HCT116 (cell line): ENCODE data around the gene ABCC1. TPM values are rescaled to one million over a fixed set of nuclear protein-coding genes. Genes with fewer than 3 reads are reported as not detected.
"Not testable (repeated sequence)": the region's sequence is repeated elsewhere in the genome, so short reads cannot be mapped to it uniquely, and the experiment has no call there.

ENCODE experiments used
- ATAC-seq: fragments of 200-7000 bp; cut with Tn5 transposase; 2 replicates; pipeline ENCODE4 v1.9.1; 2020; ENCODE audit warnings: mild to moderate bottlenecking, moderate library complexity
- BruUV-seq: library from RNA; stranded (reverse); fragments of 400-500 nt; replicated peaks from 2 replicates; lab custom pipeline; 2021; lab: Mats Ljungman, UMichigan
- CTCF ChIA-PET: fragments of 300-600 bp; sonication (Branson Sonifier 250); formaldehyde crosslinking; loops from one replicate; lab custom pipeline; 2021; ENCODE audit warnings: antibody characterized with exemption; lab: Charles Lee
- POLR2A ChIA-PET: fragments of 300-600, 350-600 bp; sonication (Branson Sonifier 250); formaldehyde crosslinking; loops from one replicate; lab custom pipeline; 2021; ENCODE audit warnings: antibody characterized with exemption; lab: Charles Lee
- RAD21 ChIA-PET, 2 experiments: fragments of 300-600 bp; sonication (Branson Sonifier 250); formaldehyde crosslinking; loops; one replicate each; lab custom pipeline; 2023; ENCODE audit warnings: low total read pairs in 2 of 2; ENCODE audit not compliant: uncharacterized antibody in 2 of 2, unreplicated experiment in 2 of 2, low non-redundant PET in 1 of 2; lab: Charles Lee
- DNase-seq: peaks from one replicate; pipeline ENCODE4 v3.0.0-alpha.2; 2010; ENCODE audit warnings: low read depth, low spot score
- H2AFZ ChIP-seq: fragments of 200-600 bp; shearing (Covaris generic), sonication (generic); 2 replicates; pipeline ENCODE4 v1.6.1; 2017; ENCODE audit warnings: low read depth, mixed run types, mixed read lengths, antibody characterized with exemption, low read length; ENCODE audit not compliant: poor library complexity, severe bottlenecking
- H3K27ac ChIP-seq: 2 replicates; pipeline ENCODE4 v1.5.1; 2012; ENCODE audit warnings: low read depth, low read length
- H3K27me3 ChIP-seq: fragments of 200-600 bp; sonication (generic); 2 replicates; pipeline ENCODE4 v1.6.1; 2016; ENCODE audit warnings: mixed run types, low read length, mixed read lengths; ENCODE audit not compliant: insufficient read depth
- H3K36me3 ChIP-seq, 2 experiments: fragments of 200-500 bp in 1 of 2; fragments of 200-600 bp in 1 of 2; sonication (Bioruptor generic) in 1 of 2; sonication (generic) in 1 of 2; 2 replicates each; pipeline versions ENCODE4 v1.5.1 to v1.6.1; 2014 to 2016; ENCODE audit warnings: low read length in 2 of 2, inconsistent platforms in 1 of 2, mixed read lengths in 1 of 2, mixed run types in 1 of 2; ENCODE audit not compliant: insufficient read depth in 2 of 2, control insufficient read depth in 1 of 2
- H3K4me1 ChIP-seq, 2 experiments: fragments of 200-600 bp in 1 of 2; sonication (generic) in 1 of 2; 2 replicates each; pipeline versions ENCODE4 v1.5.1 to v1.6.1; 2012 to 2017; ENCODE audit warnings: low read length in 2 of 2, inconsistent platforms in 1 of 2, mild to moderate bottlenecking in 1 of 2, mixed read lengths in 1 of 2, mixed run types in 1 of 2, moderate library complexity in 1 of 2; ENCODE audit not compliant: insufficient read depth in 2 of 2, control insufficient read depth in 1 of 2
- H3K4me2 ChIP-seq: fragments of 200-600 bp; sonication (generic); 2 replicates; pipeline ENCODE4 v1.6.1; 2017; ENCODE audit warnings: mixed run types, low read length, mixed read lengths
- H3K4me3 ChIP-seq, 2 experiments: fragments of 200-600 bp in 1 of 2; sonication (generic) in 1 of 2; replicated peaks in 1 of 2; 2 replicates each; pipeline ENCODE4 v1.5.1; 2011 to 2016; ENCODE audit warnings: low read length in 2 of 2, control low read depth in 1 of 2, low read depth in 1 of 2, mild to moderate bottlenecking in 1 of 2, mixed read lengths in 1 of 2, mixed run types in 1 of 2
- H3K79me2 ChIP-seq: fragments of 200-600 bp; sonication (generic); 2 replicates; pipeline ENCODE4 v1.6.1; 2017; ENCODE audit warnings: mild to moderate bottlenecking, mixed run types, low read length, moderate library complexity, mixed read lengths; ENCODE audit not compliant: insufficient read depth
- H3K9ac ChIP-seq: fragments of 200-600 bp; sonication (generic); 2 replicates; pipeline ENCODE4 v1.6.1; 2016; ENCODE audit warnings: low read length, mixed read lengths
- H3K9me2 ChIP-seq: fragments of 200-600 bp; sonication (generic), shearing (Covaris generic); 2 replicates; pipeline ENCODE4 v1.6.1; 2017; ENCODE audit warnings: mixed run types, mild to moderate bottlenecking, moderate library complexity; ENCODE audit not compliant: insufficient read depth
- H3K9me3 ChIP-seq, 2 experiments: fragments of 200-500 bp in 1 of 2; fragments of 200-600 bp in 1 of 2; sonication (Bioruptor generic) in 1 of 2; sonication (generic) in 1 of 2; 2 replicates each; pipeline ENCODE4 v1.6.1; 2014 to 2017; ENCODE audit warnings: low read length in 2 of 2, mixed read lengths in 2 of 2, inconsistent platforms in 1 of 2, low read depth in 1 of 2, mild to moderate bottlenecking in 1 of 2, mixed run types in 1 of 2, moderate library complexity in 1 of 2; ENCODE audit not compliant: control insufficient read depth in 1 of 2, insufficient read depth in 1 of 2
- H4K20me1 ChIP-seq: fragments of 200-600 bp; sonication (generic), shearing (Covaris generic); 2 replicates; pipeline ENCODE4 v1.6.1; 2017; ENCODE audit warnings: mixed run types, mild to moderate bottlenecking, moderate library complexity; ENCODE audit not compliant: insufficient read depth
- CBX3 ChIP-seq: IDR thresholded peaks from 2 replicates; pipeline ENCODE4 v1.6.1; 2012; ENCODE audit warnings: low read depth
- EGR1 ChIP-seq: IDR thresholded peaks from 2 replicates; pipeline ENCODE4 v1.6.1; 2012; ENCODE audit warnings: low read depth
- EZH2 ChIP-seq: fragments of 200-600 bp; sonication (generic); IDR thresholded peaks from 2 replicates; pipeline ENCODE4 v1.6.1; 2017; ENCODE audit warnings: antibody characterized with exemption, mixed run types
- intact Hi-C: fragments of 100-400 bp; cut with micrococcal nuclease; formaldehyde crosslinking; loops from 2 replicates; pipeline ENCODE4 v1.10.0; 2022
- total RNA-seq: library from RNA; stranded (reverse); gene quantifications from one replicate; pipeline ENCODE4 v1.2.1, GENCODE V29; 2021; ENCODE audit not compliant: unreplicated experiment

The ABCC1 gene
- total RNA-seq, 1 experiment from 2014 or later = 61.9 TPM

DNA sequence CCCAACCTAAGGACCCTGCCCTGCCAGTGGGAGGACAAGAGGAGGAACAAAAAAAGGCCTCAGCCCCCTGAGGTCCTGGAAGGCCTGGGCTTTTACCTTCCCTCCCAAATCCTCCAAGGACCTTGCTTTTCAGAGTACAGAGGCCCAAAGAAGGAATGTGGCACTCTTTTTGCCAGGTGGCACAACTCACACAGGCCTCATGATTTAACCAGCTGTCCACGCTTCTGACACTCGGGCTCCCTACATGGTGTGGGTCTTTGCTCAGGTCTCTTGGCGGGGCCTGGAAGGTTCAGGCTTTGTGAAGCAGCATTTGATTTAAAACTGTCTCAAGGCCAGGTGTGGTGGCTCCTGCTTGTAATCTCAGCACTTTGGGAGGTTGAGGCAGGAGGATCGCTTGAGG, 153.3 kb downstream of the ABCC1 start:
- Histone ChIP-seq H3K79me2 (no peaks in the 10 kb centered on the region), H3K9me3 (no peaks in the 10 kb centered on the region), H3K9me2 (no peaks in the 10 kb centered on the region), H4K20me1 (no peaks in the 10 kb centered on the region), H3K36me3 (peaks cover 24 to 25% of the 10 kb centered on the region in 2 experiments; a peak in 3 of 4 replicates), H3K4me3 (no peak overlapping the region), H3K27ac (no peak overlapping the region), H3K4me2 (no peak overlapping the region), H3K9ac (no peak overlapping the region), H3K27me3 (no peaks in the 10 kb centered on the region), H2AFZ (no peak overlapping the region), H3K4me1 (no peaks in the 10 kb centered on the region)
- CTCF ChIA-PET = no interaction called here
- ATAC-seq (no peak), DNase-seq (no peak)
- RAD21 ChIA-PET = no interaction called here
- intact Hi-C loops = no loop called here
- POLR2A ChIA-PET = no interaction called here
- no peak for TF ChIP-seq EZH2
- TF ChIP-seq CBX3 = no peak
- TF ChIP-seq EGR1 = no peak
- TSS peak; percentile 20 for BruUV-seq

DNA sequence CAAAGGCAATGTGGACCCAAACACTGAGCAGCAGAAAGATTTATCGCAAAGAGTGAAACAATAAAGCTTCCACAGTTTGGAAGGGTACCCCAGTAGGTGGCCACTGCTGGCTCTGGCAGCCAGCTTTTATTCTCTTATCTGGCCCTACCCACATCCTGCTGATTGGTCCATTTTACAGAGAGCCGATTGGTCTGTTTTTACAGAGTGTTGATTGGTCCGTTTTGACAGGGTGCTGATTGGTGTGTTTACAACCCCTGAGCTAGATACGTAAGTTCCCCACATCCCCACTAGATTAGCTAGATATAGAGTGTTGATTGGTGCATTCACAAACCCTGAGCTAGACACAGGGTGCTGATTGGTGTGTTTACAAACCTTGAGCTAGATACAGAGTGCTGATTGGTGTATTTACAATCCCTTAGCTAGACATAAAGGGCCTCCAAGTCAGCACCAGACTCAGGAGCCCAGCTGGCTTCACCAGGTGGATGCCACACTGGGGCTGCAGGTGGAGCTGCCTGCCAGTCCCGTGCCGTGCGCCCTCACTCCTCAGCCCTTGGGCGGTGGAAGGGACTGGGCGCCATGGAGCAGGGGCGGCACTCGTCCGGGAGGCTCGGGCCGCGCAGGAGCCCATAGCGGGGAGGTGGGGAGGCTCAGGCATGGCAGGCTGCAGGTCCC, 154.9 kb downstream of the ABCC1 start:
- POLR2A ChIA-PET, H3K9ac ChIP-seq, BruUV-seq, H2AFZ ChIP-seq, H3K9me3 ChIP-seq, H3K4me1 ChIP-seq, H4K20me1 ChIP-seq, H3K79me2 ChIP-seq, H3K9me2 ChIP-seq, intact Hi-C loops, DNase-seq, RAD21 ChIA-PET, CTCF ChIA-PET, H3K4me3 ChIP-seq, H3K27me3 ChIP-seq, H3K27ac ChIP-seq, H3K4me2 ChIP-seq: not testable (repeated sequence)
- ATAC-seq = peak; percentile 34; the same call in 1 of the 2 replicates
- peaks cover 24 to 27% of the 10 kb centered on the region in 2 experiments; a peak in 3 of 4 replicates for H3K36me3 ChIP-seq

DNA sequence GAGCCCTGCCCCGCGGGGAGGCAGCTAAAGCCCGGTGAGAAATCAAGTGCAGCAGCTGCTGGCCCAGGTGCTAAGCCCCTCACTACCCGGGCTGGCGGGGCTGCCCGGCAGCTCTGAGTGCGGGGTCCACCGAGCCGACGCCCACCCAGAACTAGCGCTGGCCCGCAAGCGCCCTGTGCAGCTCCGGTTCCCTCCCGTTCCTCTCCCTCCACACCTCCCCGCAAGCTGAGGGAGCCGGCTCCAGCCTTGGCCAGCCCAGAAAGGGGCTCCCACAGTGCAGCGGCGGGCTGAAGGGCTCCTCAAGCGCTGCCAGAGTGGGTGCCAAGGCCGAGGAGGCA, 155.4 kb downstream of the ABCC1 start:
- intact Hi-C loops, RAD21 ChIA-PET: not testable (repeated sequence)

More for the DNA sequence above, 155.4 kb downstream of the ABCC1 start:
- H3K4me3 ChIP-seq, H3K27ac ChIP-seq, H3K9me3 ChIP-seq, H3K4me2 ChIP-seq, H3K9me2 ChIP-seq, H4K20me1 ChIP-seq, H3K4me1 ChIP-seq, CTCF ChIA-PET, DNase-seq, BruUV-seq, H3K79me2 ChIP-seq, H3K27me3 ChIP-seq, H2AFZ ChIP-seq, ATAC-seq, H3K9ac ChIP-seq, POLR2A ChIA-PET: not testable (repeated sequence)
- H3K36me3 ChIP-seq = peaks cover 26 to 29% of the 10 kb centered on the region in 2 experiments; a peak in 3 of 4 replicates
